SK-N-SH (cell line): ENCODE results near the gene RRP1B.

Experiments used
- EP300 ChIP-seq, 2 experiments: IDR thresholded peaks; 2 replicates each; pipeline versions ENCODE4 v1.4.0 to v1.6.1; 2012; ENCODE audit warnings: borderline replicate concordance in 1 of 2, low read depth in 1 of 2, low read length in 1 of 2
- GABPA ChIP-seq: IDR thresholded peaks from 2 replicates; pipeline ENCODE4 v1.4.0; 2012; ENCODE audit warnings: low read depth, mild to moderate bottlenecking
- JUND ChIP-seq: IDR thresholded peaks from 2 replicates; pipeline ENCODE4 v1.4.0; 2012
- MXI1 ChIP-seq: IDR thresholded peaks from 2 replicates; pipeline ENCODE4 v1.6.1; 2012; ENCODE audit warnings: mild to moderate bottlenecking, low read depth, low read length, improper control_type of control experiment
- NRF1 ChIP-seq: IDR thresholded peaks from 2 replicates; pipeline ENCODE4 v1.6.1; 2012; ENCODE audit warnings: low read depth, mild to moderate bottlenecking, low read length
- POLR2AphosphoS5 ChIP-seq: IDR thresholded peaks from 2 replicates; pipeline ENCODE4 v1.6.1; 2012; ENCODE audit warnings: low read depth, low read length
- SMC3 ChIP-seq: IDR thresholded peaks from 2 replicates; pipeline ENCODE4 v1.6.1; 2012; ENCODE audit warnings: low read depth, low read length, improper control_type of control experiment
- YY1 ChIP-seq: IDR thresholded peaks from 2 replicates; pipeline ENCODE4 v1.4.0; 2012; ENCODE audit warnings: low read depth, mild to moderate bottlenecking
- TF ChIP-seq, protein P1 (sequence below): fragments of 200-600 bp; sonication (generic); IDR thresholded peaks from 2 replicates; pipeline ENCODE4 v1.6.1; 2017; ENCODE audit warnings: antibody characterized with exemption, mild to moderate bottlenecking, moderate library complexity

GRCh38 chr21:43635436-43635835, 23.9 kb upstream of the RRP1B start:
- TF ChIP-seq EP300 (IDR thresholded peaks at IDR 0.05; ENCODE audit: borderline replicate concordance in 1 of 2, low read depth in 1 of 2, low read length in 1 of 2) (no peak), NRF1 (no peak), SMC3 (no peak), YY1 (no peak), POLR2AphosphoS5 (no peak), MXI1 (no peak), JUND (no peak), GABPA (no peak)
- TF ChIP-seq, protein P1, sequence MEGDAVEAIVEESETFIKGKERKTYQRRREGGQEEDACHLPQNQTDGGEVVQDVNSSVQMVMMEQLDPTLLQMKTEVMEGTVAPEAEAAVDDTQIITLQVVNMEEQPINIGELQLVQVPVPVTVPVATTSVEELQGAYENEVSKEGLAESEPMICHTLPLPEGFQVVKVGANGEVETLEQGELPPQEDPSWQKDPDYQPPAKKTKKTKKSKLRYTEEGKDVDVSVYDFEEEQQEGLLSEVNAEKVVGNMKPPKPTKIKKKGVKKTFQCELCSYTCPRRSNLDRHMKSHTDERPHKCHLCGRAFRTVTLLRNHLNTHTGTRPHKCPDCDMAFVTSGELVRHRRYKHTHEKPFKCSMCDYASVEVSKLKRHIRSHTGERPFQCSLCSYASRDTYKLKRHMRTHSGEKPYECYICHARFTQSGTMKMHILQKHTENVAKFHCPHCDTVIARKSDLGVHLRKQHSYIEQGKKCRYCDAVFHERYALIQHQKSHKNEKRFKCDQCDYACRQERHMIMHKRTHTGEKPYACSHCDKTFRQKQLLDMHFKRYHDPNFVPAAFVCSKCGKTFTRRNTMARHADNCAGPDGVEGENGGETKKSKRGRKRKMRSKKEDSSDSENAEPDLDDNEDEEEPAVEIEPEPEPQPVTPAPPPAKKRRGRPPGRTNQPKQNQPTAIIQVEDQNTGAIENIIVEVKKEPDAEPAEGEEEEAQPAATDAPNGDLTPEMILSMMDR: no peak
